Iris pigment epithelial cell (primary cell): ENCODE measurements around the gene ABCA6.
"Not testable (repeated sequence)": the region's sequence is repeated elsewhere in the genome, so short reads cannot be mapped to it uniquely, and the experiment has no call there.

Experiments used
- DNase-seq: peaks from one replicate; pipeline ENCODE4 v3.0.0-alpha.2; 2011; ENCODE audit warnings: low read depth

The ABCA6 gene

DNA sequence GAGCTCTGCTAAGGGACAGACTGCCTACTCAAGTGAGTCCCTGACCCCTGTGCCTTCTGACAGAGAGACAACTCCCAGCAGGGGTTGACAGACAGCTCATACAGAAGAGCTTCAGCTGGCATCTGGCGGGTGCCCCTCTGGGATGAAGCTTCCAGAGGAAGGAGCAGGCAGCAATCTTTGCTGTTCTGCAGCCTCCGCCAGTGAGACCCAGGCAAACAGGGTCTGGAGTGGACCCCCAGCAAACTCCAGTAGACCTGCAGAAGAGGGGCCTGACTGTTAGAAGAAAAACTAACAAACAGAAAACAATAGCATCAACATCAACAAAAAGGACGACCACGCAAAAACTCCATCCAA lies 70.5 kb downstream of the ABCA6 start:
- DNase-seq: not testable (repeated sequence)

DNA sequence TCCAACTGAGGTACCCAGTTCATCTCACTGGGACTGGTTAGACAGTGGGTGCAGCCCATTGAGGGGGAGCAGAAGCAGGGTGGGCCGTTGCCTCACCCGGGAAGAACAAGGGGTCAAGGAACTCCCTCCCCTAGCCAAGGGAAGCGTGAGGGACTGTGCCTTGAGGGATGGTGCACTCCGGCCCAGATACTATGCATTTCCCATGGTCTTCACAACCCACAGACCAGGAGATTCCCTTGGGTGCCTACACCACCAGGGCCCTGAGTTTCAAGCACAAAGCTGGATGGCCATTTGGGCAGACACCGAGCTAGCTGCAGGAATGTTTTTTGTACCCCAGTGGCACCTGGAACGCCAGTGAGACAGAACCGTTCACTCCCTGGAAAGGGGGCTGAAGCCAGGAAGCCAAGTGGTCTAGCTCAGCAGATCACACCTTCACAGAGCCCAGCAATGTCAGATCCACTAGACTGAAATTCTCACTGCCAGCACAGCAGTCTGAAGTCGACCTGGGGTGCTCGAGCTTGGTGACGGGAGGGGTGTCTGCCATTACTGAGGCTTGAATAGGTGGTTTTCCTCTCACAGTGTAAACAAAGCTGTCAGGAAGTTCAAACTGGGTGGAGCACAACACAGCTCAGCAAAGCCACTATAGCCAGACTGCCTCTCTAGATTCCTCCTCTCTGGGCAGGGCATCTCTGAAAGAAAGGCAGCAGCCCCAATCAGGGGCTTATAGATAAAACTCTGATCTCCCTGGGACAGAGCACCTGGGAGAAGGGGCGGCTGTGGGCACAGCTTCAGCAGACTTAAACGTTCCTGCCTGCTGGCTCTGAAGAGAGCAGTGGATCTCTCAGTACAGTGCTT lies 71.1 kb downstream of the ABCA6 start:
- DNase-seq: not testable (repeated sequence)

GRCh38 chr17:69069226-69069750 lies 72.4 kb downstream of the ABCA6 start:
- no peak for DNase-seq

GRCh38 chr17:69067274-69068047 lies 74.2 kb downstream of the ABCA6 start:
- DNase-seq: no peak

DNA sequence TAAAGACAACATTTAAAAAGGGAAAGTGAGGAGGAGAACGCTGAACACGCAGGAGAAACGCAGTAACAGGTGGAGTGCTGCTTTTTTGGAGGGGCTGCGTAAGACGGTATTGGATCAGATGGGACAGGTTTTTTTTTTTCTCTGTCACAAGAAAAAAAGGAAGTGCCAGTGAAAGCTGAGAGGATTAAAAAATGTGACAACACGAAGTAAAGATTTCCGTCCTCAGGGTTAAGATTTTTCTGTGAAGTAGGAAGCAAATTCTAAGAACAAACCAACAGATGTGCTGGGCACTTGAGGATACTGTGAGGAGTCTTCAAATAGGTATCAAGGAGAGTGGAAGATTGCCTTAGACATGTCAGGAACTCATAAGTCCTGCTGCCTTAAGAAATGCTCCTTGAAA lies 75.2 kb downstream of the ABCA6 start:
- DNase-seq: no peak

GRCh38 chr17:69065113-69065512 lies 76.6 kb downstream of the ABCA6 start:
- DNase-seq: no peak

- DNase-seq: no peak
Measured at GRCh38 chr17:69064476-69064875, 77.2 kb downstream of the ABCA6 start.

GRCh38 chr17:69064001-69064400 lies 77.7 kb downstream of the ABCA6 start:
- DNase-seq: no peak

- no peak for DNase-seq
Measured at GRCh38 chr17:69062860-69063581, 78.7 kb downstream of the ABCA6 start.

DNA sequence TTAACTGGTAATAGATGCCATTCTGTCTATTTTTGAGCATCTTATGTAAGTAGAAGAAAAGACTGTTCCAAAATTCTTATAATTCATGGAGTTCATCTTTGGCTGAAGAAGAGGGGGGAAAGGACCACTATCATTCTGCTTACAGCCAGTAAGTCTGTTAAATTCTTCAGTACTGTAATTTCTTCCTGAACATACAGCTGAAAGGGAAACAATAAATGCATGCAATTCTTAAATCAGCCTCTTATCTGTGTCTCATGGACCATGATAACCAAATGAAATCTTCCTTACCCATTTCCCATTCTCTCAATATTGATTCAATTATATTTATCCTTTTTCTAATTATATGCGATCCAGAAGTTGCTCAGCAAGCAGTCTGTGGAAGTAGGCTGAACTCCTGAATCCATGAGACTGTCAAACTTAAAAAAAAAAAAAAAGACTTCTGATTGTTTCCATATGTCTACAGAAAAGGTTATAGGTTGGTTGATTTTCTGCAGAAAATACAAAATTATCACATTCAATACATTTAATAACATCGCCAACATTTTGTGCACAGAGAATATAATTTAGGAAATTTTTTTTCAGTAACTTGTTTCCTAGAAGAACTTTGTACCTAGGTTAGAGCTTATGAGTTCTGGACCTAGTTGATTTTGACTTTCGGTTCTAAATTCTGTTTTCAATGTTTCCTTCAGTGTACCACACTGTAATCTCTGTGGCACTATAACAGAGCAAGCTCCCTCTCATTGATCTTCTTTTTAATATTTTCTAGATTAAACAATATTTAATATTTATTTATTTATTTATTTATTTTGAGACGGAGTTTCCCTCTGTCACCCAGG lies 79.8 kb downstream of the ABCA6 start:
- no peak for DNase-seq

GRCh38 chr17:69060822-69061221 lies 80.9 kb downstream of the ABCA6 start, which contains the start of gene ABCA9:
Gene ABCA9, minus strand, starts transcription at chr17:69060927. Its CDS starts 9,801 bp downstream, at chr17:69051126.
- peak; percentile 49 for DNase-seq

DNA sequence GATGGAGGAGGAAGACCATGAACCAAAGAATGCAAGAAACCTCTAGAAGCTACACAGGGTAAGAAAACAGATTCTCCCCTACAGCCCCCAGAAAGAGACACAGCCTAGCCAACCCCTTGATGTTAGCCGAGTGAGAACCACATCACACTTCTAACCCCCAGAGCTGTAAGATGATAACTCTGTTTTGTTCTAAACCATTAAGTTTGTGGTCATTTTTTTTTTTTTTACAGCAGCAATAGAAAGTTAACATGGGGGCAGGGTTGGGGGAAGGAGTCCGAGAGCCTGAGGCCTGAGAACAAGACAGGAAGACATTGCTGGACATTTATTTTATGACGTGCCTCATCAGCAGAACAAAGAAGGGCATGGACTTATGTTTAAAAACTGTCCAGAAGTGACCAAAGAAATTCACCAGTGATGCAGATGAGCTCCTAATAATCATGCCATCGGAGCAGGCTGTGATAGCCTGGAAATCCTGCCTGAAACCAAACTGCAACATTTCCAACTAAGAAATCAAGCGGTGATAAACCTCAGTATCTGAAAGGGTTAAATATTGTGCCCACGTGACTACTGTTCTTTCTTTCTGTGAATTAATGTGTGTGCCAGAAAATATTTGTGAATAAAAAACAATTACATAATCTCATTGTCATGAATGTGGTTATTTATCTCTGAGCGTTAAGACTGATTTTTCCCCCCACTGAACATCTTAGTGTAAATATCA lies 82.1 kb downstream of the ABCA6 start:
- no peak for DNase-seq

GRCh38 chr17:69058165-69058564 lies 83.5 kb downstream of the ABCA6 start:
- DNase-seq: no peak

DNA sequence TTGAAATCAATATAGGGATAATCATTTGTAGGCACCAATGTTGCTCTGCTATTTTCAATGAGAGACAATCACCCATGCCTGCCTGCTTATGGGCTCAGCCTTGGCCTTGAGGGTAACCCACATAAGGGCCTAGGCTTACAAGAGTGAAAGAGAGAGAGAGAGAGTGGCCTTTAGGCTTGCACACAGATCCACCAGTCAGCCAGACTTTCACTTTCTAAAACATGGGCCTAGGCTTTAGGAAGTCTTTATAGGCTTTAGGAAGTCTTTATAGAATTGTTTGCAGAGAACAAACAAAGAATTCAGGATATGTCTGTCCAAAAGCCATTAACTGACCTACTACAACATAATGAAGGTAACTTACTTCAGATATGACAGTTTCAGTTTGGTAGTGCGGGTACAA lies 84.4 kb downstream of the ABCA6 start:
- DNase-seq: no peak

DNA sequence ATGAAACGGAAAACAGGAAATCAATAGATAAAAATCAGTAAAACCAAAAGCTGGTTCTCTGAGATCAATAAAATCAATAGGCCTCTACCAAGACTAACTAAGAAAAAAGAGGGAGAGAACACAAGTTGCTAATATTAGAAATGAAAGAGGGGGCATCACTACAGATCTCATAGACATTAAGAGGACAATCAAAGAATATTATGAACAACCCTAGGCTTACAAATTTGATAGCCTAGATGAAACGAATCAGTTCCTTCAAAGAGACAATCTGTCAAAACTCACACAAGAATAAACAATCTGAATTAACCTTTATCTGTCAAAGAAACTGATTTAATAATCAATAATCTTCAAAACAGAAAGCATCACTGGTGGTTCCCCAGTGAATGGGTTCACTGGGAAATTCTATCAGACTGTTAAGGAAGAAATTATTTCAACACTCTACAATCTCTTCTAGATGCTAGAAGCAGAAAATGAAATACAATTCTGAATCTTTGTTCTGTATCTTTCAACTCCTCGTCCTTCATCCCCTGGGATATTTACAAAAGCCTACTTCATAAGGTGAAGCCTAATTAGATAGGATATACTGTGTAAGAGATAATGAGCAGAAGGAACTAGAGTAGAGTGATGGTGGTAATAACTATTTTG lies 85.4 kb downstream of the ABCA6 start:
- no peak for DNase-seq

DNA sequence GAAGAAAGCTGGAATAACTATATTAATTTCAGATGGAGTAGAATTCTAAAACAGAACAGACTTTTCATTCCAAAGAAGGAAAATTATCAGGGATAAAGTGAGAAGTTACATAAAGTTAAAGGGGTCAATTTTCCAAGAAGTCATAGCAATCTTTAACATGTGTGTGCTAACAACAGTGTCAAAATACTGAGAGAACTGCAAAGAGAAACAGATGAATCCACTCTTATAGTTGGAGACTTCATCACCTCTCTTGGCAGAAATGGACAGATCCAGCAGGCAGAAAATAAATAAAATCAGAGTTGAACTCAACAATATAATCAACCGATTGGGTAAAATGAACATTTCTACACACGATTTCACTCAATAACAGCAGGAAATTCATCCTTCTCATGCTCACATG lies 86.4 kb downstream of the ABCA6 start:
- DNase-seq: no peak

DNA sequence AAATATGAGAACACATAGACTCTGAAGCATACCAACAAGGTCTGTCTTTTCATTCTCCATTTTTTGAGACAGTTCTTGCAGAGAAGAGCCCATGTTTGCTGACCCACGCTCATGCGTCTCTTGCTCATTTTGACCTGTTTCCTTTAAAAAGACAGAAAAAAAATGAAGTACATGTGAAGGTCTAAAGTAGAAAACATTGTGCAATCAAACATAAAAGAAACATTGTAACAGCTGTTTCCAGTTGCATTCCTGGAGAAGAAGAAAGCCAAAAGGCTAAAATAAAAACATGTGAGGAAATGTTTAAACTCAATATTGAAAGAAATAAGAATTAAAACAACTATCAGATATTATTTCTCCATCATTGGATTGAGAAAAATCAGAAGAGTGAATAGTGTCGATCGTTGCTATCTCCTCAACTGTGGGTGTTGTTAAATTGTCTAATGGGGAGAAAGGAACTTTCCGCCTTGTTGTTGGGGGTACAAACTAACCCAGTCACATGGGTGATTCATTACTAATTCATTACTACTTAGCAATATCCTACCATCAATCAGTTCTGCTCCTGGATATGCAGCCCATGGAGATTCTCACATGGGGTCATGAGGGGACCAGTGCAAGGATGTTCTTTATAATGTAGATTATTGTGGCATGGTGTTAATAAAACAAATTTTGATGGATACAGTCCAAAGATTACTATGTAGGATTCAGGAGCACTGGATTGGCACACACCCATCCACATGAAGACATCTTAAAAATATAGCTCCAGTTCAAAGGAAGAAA lies 90.5 kb downstream of the ABCA6 start:
- peak; percentile 81 for DNase-seq

- no peak for DNase-seq
Measured at GRCh38 chr17:69048634-69049033, 93.1 kb downstream of the ABCA6 start.
